ENCODE data around the gene ZNF334. TPM values are rescaled to one million over a fixed set of nuclear protein-coding genes. Genes with fewer than 3 reads are reported as not detected.

ZNF334 gene
- total RNA-seq, 1 donor, result 0.63 TPM

- no peak for TF ChIP-seq CTCF (IDR thresholded peaks at IDR 0.05; ENCODE audit: insufficient read depth, low read length)
- no peak for DNase-seq (ENCODE audit: low read depth)
- no peak overlapping the region for H3K4me3 ChIP-seq (ENCODE audit: low read depth, low read length)
These were observed 35.7 kb downstream of the ZNF334 start for GRCh38 chr20:46477640-46478039.

DNA sequence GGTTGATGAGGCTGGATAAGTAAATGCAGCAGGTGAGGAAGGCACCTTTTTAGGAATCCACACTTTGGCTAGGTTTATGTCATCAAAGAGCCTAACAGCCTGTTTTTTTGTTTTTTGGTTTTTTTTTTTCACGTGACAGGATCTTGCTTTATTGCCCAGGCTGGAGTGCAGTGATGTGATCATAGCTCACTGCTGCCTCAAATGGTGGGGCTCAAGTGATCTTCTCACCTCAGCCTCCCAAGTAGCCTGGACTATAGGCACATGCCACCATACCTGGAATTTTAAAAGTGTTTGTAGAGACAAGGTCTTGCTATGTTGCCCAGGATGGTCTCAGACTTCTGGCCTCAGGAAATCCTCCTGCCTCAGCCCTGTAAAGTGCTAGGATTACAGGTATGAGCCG, 36.1 kb downstream of the ZNF334 start:
- DNase-seq (ENCODE audit: low read depth), result no peak
- no peak for TF ChIP-seq CTCF (IDR thresholded peaks at IDR 0.05; ENCODE audit: insufficient read depth, low read length)

GRCh38 chr20:46468508-46468907, 44.9 kb downstream of the ZNF334 start:
- TF ChIP-seq CTCF (IDR thresholded peaks at IDR 0.05; ENCODE audit: insufficient read depth, low read length), result no peak
- DNase-seq (ENCODE audit: low read depth), result no peak
- H3K4me3 ChIP-seq (ENCODE audit: low read depth, low read length), result no peak overlapping the region

More for the DNA sequence above, 36.1 kb downstream of the ZNF334 start:
- H3K4me3 ChIP-seq (ENCODE audit: low read depth, low read length), result no peak overlapping the region

DNA sequence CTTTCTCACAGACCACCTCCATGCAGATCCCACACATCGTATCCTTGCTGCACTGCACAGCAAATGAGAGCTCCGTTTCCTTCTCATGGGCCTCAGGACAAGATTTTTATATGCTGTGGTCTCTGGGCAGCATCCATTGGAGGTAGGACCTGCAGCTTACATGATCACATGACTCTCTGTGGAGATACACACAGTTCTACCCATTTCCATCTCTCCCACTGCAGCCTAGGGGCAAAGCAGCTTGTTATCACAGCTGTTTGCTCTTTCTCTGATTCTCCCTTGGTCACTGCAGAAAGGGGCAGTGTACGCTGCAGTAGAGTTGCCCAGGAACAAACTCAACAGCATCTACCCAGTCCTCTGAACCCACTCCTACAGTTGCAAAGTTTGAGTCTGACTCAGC, 48.9 kb downstream of the ZNF334 start:
- no peak for TF ChIP-seq CTCF (IDR thresholded peaks at IDR 0.05; ENCODE audit: insufficient read depth, low read length)
- DNase-seq (ENCODE audit: low read depth), result no peak
- H3K4me3 ChIP-seq (ENCODE audit: low read depth, low read length), result no peak overlapping the region

DNA sequence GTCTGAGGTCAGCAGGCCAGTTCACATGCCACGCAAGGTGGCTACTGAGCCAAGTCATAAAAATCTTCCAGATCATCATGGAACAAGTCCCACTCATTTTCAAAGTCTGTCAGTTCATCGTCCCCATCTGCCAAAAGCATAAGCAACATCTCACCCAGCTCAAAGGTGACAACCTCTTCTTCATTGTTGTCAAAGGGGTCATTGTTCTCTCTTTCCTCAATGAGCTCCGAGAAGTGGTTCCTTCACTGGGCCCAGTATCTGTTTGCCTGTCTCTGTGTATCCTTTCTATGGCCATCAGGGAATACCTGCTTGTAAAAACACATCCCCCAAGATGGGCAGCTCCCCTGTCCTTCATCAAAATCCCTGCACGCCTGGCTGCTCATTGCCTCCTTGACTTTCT, 49.5 kb downstream of the ZNF334 start:
- TF ChIP-seq CTCF (IDR thresholded peaks at IDR 0.05; ENCODE audit: insufficient read depth, low read length), result no peak
- H3K4me3 ChIP-seq (ENCODE audit: low read depth, low read length), result no peak overlapping the region
- DNase-seq (ENCODE audit: low read depth), result no peak

DNA sequence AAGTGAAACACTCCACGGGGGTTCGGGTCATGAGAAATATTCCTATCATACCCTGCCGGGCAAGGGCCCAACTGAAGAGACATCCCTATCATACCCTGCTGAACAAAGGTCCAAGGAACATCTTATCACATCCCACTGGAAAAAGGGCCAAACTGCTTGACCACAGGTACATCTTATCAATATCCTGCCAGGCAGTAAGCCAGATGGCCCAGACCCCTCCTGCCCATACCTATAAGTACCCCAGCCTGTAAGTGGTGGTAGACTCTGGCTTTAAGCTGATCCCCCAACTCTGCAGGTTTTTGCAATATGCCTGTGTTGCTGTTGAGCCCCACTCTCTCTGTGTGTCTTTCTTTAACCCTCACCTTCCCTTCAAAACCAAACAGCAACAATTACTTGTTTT, 51.6 kb downstream of the ZNF334 start:
- DNase-seq (ENCODE audit: low read depth), result no peak
- no peak overlapping the region for H3K4me3 ChIP-seq (ENCODE audit: low read depth, low read length)
- TF ChIP-seq CTCF (IDR thresholded peaks at IDR 0.05; ENCODE audit: insufficient read depth, low read length), result no peak

Data from fibroblast of the aortic adventitia (primary cell).